SK-N-MC (cell line): ENCODE results near the gene POLD4.

ENCODE experiments used
- EZH2 ChIP-seq: fragments of 200-600 bp; sonication (generic); IDR thresholded peaks from one replicate; pipeline ENCODE4 v1.6.1; 2017; ENCODE audit warnings: antibody characterized with exemption
- POLR2AphosphoS5 ChIP-seq: IDR thresholded peaks from 2 replicates; pipeline ENCODE4 v1.6.1; 2012; ENCODE audit warnings: mild to moderate bottlenecking, low read depth, low read length, borderline replicate concordance

DNA sequence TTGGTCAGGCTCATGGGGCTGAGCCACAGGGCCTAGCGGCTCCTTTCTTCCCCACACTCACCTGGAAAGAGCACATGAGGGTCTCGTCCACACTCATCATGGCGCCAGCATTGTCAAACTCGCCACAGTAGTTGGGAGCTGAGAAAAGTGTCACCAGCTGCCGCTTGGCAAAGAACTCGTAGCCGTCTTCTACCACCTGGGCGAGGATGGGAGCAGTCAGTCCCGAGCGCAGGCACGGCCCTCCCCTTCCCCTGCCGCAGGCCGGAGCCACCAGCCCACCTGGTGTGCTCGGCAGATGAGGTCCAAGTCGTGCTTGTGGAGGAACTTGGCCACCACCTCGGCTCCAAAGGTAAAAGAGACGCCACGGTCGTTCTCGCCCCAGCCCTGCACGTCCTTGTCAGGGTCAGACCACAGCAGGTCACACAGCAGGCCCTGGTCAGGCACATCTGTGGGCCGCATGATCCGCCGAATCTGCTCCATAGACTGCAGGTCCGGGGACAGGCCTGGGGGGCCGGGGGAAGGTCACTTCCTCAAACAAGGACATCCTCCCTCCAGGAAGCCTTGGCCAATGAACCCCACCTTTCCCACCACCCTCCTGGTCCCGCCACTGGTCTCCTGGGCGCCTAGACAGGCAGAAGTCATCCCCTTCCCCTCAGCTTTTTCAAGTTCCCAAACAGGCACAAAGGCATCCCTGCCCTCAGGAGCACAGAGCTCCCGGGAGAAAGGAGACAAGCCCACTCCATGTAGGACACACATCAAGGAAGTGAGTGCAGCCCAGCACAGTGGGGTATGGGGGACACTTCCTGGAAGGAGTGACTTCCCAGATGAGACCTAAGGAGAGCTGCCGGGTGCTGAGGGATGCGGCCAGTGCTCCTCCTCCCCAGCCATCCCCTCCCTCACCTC is 45.6 kb upstream of the POLD4 start:
- TF ChIP-seq POLR2AphosphoS5 (no peak), EZH2 (no peak)
